T47D (cell line): ENCODE measurements around the gene SF1.
A peak's percentile ranks its signal among the peaks of the same experiment; 100 is the strongest.

Experiments
- DNase-seq, 2 experiments: peaks; one replicate each; pipeline versions ENCODE4 v3.0.0 to v3.0.0-alpha.2; 2011 to 2012; ENCODE audit warnings: low read depth in 1 of 2, low spot score in 1 of 2
- JUND ChIP-seq: IDR thresholded peaks from 2 replicates; pipeline ENCODE4 v1.6.1; 2012; ENCODE audit warnings: low read depth
- in situ Hi-C: cut with HindIII; loops from 2 replicates; pipeline ENCODE4 v1.10.0; 2016; ENCODE audit warnings: low sequenced_read_pairs, low pct_unique_long_range_greater_than_20kb

Gene SF1

DNA sequence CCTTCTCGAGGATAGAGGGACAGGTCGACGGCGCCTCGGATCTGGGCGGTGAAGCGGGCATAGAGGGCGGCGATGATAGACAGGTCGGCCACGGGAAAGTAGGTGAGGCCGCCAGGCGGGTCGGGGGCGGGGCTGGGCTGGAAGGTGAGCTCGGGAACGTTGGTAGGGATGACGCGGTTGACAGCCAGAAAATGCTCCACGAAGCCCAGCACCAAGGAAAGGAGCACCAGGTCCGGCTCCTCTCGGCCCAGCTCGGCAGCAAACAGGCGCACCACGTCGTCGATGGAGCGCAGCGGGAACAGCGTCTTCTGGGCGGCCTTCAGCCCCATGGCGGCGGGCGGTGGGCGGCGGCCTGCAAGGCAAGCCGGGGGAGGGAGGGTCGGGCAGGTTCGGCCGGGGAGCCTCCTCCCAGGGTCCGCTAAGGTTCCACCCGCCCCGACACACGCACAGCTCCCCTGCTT is 31.5 kb upstream of the SF1 start:
- TF ChIP-seq JUND, result no peak
- DNase-seq, result peak; percentile 75 to 85
- in situ Hi-C loops, result no loop called here

DNA sequence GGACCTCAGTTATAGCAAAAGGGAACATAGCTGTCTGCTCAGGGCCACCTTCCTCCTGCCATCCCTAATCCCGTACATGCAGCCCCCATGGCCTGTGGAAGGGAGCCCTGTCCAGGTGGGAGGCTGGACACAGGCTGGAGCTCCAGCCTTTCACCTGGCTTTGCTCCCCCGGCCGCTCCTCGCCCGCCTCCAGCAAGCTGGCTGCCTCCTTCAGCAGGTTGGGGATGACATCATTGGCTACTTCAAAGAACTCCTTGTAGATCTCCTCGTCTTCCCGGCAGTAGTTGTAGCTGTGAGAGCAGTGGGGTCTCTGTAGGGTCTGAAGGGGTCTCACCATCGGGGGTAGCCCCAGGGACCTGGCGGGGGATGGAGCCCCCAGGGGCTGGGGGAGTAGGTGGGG is 27.1 kb upstream of the SF1 start:
- in situ Hi-C loops, result no loop called here
- no peak for TF ChIP-seq JUND

DNA sequence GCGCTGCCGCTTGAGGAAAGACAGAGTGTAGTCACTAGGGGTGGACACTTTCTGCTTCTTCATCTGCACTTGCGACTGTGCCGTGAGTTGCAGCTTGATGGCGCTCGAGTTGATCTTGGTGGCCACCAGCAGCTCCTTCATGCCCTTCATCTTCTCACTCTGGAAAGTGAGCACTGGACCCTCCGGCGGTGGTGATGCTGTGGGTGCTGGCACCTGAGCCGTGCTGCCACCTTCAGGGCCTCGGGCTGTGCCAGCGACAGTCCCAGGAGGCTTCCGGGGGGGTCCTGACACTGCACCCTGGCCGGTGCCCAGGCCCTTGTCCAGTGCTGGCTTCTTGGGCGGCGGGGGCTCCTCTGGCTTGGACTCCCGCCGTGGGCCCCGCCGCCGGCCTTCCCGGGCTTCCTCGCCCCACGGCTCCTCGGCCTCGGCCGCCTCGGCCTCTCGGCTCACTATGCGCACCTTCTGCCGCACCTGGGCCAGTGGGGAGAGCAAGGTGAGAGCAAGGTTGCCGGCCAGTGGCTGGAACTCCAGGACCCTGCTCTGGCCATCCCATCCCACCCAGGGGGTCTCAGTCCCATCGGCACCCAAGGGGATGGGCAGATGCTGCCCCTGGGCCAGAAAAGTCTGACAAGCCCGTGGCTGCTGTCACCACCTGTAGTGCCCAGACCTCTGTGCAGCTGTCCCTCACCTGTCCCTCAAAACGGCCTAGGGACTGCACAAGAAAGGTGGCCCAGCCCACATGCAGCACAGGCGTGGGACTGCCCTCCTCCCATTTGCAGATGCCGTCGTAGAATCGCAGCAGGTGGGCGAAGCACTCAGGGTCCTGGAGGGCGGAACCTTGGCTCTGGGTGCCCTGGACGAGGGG is 26.2 kb upstream of the SF1 start:
- TF ChIP-seq JUND, result no peak
- in situ Hi-C loops, result no loop called here
- no peak for DNase-seq

More for the DNA sequence above, 27.1 kb upstream of the SF1 start:
- DNase-seq, result no peak

DNA sequence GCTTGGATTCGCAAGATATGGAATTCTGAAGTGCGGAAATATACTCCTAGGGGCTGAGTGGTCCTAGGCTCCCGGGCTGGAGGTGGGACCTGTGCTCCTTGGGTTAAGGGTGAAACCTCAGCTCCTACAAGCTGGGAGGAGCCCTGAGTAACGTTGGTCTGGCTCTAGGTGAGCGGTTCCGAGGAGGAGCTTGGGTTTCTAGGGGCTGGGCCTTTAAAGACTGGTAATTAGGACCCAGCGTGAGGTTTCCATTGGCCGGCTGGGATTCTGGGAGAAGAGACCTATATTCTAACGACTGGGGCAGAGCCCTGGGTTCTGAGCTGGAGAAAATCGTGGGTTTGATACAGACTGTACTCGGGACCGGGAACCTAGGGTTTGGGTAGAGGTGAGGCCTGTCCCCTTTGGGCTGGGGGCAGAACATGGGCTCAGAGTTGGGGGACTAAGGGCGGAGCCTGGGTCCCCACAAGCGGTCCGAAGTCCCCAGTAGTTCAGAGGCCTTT is 25.6 kb upstream of the SF1 start:
- in situ Hi-C loops, result no loop called here
- no peak for TF ChIP-seq JUND
- DNase-seq, result peak in 1 of 2 experiments; percentile 64

DNA sequence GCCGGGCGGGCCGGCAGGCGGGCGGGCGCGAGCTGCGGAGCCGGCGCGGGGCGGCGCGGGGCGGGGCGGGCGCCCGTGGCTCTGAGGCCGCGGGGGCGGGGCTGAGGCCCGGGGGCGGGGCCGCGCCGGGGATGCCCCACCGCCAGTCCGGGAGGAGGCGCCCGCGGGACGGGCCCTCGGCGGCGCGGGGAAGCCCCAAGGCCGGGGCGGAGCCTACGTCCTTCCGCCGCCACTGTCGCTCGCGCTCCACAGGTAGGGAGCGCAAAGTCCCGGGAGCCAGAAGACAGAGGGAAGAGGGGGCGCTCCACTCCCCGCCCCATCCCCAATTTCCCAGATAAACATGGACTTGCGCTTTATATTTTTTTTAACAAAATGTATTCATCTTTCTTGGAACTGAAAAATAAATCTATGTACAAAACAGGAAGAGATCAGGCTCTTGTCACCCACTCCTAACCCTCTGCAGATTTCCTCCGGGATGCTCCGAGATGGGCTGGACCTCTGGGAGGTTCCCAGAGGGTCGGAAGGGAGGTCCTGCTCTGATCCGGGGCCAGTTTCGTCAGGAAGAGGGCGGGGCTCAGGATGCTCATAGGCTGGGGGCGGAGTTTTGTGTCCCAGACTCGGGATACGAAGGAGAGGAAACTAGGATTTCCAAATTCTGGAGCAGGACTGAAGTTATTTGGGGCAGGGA is 25.0 kb upstream of the SF1 start, which contains the start of gene MAP4K2:
Gene MAP4K2, minus strand, starts transcription at position 57 of the 688 bp plus-strand sequence. CDS start 65 bp downstream, outside the sequence.
- no peak for TF ChIP-seq JUND
- peak; percentile 93 to 95 for DNase-seq
- in situ Hi-C loops, result no loop called here

DNA sequence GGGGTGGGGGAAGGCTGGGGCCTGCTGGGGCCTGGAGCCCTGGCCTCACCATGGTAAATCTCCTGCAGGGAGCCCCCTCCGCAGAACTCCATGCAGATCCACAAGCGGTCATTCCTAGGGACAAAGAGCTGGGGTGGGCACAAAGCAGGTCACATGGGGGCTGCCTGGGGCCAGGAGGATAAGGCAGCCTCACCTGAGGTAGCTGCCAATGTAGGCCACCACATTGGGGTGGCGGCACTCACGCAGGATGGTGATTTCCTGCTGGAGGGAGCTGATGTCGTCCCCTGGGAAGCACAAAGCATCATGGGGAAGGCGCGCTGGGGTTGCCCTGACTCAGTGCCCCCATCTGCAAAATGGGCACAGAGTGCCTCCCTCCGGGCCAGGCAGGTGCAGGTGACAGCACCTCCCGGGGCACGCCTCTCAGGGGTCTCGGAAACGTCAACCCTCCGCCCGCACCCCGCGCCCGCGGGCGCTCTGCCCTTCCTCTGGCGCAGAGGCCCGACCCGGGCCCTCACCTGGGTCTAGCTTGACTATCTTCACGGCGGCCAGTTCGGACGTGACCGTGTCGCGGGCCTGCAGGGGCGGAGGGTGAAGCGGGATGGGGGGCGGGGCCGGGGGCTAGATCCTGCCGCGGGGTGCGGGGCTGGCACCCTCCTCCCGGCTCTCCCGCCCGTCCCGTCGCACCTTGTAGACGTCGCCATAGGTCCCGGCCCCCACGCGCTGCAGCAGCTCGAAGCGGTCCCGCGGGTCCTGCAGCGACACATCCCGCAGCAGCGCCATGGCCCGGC is 24.2 kb upstream of the SF1 start:
- DNase-seq, result no peak
- no peak for TF ChIP-seq JUND
- in situ Hi-C loops, result no loop called here

DNA sequence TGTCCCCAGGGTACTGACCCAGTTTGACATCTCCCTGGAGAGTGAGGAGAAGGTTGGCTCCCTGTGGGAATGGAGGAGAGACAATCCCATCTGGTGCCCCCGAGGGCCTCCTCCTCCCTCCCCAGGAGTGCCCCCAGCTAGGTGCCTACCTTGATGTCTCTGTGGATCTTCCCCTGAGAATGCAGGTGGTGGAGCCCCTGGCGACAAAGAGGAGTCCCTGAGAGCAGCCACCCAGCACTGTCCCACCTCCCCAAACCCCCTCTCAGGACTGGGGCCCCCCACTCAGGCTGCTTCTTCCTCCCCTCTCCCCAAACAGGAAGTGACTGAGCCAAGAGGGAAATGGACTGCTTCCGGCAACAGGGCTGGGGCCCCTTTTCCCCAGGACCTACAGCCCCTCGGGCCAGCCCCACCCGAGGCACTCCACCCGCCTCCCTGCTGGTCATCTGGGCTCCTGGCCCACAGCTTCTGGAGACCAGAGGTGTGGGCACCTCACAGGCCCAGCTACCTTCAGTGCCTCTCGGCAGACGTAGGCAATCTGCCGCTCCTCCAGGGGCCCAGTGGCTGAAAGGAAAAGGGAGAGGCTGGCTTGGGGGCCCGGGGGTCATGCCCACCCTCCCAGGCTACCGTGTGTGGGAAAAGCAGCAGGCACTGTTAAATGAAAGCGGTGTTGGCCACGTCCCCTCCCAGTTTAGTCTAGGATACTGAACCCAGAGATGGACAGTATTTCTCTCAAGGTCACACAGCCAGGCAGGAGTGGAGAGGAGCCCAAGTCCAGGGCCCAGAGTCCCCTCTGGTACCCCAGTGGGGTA is 23.4 kb upstream of the SF1 start:
- no peak for TF ChIP-seq JUND
- in situ Hi-C loops, result no loop called here
- no peak for DNase-seq

DNA sequence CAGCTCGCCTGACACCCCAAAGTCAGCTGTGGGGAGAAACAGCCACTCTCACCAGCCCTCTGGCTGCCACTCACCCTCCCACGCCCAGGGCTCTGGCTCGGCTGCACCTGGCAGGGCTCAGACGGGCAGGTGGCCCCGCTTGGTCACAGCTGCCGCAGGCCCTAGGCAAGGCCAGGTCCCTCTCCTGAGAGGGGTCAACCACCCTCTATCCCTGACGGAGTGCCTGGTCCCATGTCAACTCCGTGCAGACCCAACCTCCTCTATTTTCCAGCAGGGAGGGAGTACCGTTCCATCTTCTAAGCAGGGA is 22.8 kb upstream of the SF1 start:
- DNase-seq, result no peak
- no peak for TF ChIP-seq JUND
- in situ Hi-C loops, result no loop called here

DNA sequence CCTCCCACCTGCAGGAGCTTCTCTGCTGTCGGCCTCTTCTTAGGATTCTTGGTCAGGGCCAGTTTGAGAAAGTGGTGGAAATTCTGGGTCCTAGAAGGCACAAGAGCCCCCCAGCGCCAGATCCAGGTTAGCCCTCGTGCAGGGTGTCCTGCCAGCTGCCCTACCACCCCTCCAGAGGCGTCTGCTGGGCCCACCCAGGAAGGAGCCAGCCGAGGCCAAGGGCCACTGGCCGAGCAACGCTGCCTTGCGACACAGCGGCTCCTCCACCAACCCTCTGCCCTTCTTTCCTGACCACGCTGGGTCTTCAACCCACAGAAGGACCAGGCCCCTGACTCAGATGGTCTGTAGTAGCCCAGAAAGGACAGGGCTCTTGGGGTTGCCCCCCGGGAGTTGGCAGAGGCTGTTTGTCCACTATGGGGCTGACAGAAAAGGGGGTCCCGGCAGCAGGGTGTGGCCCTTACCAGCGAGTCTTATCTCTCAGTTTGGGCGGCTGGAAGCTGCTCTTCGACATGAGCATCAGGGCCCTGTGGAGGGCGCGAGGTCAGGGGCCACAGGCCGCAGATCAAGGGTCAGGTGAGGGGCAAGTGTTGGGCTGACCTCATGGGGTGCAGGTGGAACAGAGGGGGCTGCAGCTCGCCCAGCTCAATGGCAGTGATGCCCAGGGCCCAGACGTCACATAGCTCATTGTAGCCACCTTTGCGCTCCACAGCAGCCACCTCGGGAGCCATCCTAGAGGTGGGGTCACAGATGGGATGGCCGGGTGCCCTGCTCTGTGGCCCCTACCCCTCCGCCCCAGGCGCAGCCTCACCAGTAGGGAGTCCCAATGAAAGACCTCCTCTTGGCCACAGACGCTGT is 22.2 kb upstream of the SF1 start:
- no peak for DNase-seq
- TF ChIP-seq JUND, result no peak
- in situ Hi-C loops, result no loop called here

DNA sequence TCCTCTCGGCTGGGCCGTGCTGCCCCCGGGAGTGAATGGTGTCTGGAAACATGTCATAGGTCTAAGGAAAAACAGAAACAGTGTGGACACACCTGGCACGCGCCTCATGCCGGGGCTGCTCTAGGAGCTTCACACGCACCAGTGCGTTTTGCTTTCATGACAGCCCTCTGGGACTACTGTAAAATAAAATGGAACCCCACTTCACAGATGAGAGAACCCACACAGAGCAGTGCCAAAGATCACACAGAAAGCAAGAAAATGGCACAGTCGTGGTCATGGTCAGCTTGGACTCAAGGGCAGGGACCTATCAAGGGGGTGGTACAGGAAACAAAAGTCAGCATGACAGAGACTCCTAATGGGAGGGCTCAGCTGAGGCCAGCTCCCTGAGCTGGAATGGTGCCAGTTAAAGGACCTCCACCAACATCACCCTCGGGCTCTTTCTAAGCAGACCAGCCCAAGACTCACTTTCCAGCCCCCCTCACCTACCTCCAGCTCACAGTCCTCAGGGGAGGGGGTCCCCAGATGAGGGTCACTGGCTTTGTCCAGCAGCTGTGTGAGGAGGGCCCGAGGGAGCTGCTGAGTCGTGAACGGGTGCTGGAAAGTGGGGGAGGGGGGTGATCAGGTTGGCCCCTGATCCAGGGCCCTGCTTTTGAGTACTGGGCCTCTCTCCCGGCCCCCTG is 21.4 kb upstream of the SF1 start:
- no peak for DNase-seq
- in situ Hi-C loops, result no loop called here
- no peak for TF ChIP-seq JUND

DNA sequence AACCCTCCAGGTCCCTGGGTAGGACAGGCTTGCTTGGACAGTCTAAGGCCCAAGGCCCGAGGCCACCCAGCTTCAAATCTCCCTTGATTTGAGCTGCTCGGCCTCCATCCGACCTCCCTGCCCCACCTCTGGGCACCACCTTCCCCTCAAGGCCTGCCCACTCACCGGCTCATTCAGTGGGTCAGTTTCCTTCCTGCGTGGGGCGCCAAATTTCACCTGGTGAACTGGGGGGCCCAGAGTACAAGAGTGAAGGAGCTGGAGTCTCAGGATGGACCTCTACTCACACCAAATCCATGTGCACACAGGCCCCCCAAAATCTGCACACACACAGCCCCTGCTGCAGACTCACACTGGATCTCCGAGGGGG is 20.9 kb upstream of the SF1 start:
- TF ChIP-seq JUND, result no peak
- in situ Hi-C loops, result no loop called here
- DNase-seq, result no peak
